Measurements from ENCODE around the gene LMO7.
A peak's percentile ranks its signal among the peaks of the same experiment; 100 is the strongest.

The LMO7 gene

DNA sequence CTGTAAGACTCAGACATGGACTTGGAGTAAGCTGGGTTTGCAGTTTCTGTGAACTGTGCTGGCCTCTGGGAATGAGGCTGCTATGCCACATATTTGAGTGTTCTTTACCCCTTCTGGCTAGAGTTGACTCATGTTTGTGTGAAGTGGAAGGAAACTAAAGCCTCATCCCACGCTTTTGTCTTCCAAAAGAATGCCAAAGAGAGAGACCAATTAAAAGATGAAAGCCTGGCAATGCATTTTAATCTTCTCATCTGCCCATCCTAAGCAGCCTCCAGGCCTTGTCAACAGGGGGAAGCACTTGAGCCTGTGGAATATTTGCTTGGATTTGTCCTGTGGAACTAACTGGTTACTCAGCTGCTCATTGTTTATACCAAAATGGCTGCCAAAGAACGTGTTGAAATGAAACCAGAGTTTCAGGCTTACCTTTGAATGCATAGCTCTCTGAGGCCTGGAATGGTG is 49.1 kb downstream of the LMO7 start:
- H3K27me3 ChIP-seq = no peaks in the 10 kb centered on the region
- no peak for TF ChIP-seq CTCF (IDR thresholded peaks at IDR 0.05)
- no peak for DNase-seq
- H3K4me1 ChIP-seq = peaks cover 0 to 8% (median 0%) of the 10 kb centered on the region in 4 donors
- no peak overlapping the region for H3K4me3 ChIP-seq
- intact Hi-C loops (cut with DNase I; ENCODE audit: low total_unique reads) = no loop called here
- no peaks in the 10 kb centered on the region for H3K36me3 ChIP-seq
- no peaks in the 10 kb centered on the region for H3K9me3 ChIP-seq
- H3K27ac ChIP-seq = no peak overlapping the region

DNA sequence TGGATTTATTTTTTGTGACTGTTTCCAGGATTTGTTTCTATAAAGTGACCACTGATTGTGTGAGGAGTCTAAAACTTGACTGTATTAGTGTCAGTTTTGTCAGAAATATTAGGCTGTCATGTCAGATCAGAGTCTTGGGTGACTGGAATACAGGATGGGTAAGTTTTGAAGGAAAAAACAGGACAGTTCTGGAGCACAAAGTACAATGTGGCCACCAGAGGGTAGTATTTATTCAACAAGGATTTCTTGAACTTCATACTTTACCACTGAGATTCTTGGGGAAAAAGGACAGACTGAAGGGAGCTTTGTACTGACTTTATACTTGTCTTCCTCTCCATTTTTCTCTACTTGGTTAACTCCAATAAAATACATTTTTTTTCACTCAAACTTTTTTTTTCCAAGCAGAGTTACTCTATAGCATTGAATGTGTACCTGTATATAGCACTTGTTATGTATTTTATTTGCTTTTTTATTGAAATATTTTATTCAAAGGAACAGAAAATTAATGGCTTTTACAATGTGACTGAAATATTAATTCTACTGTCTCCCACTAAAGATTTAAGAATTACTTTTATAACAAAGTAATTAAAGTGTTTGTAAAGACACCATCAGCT is 51.1 kb downstream of the LMO7 start:
- H3K4me1 ChIP-seq = peaks cover 0 to 8% (median 0%) of the 10 kb centered on the region in 4 donors
- H3K27ac ChIP-seq = no peak overlapping the region
- no peaks in the 10 kb centered on the region for H3K9me3 ChIP-seq
- H3K36me3 ChIP-seq = no peaks in the 10 kb centered on the region
- intact Hi-C loops (cut with DNase I; ENCODE audit: low total_unique reads) = no loop called here
- TF ChIP-seq CTCF (IDR thresholded peaks at IDR 0.05) = peak; percentile 36 to 48
- H3K27me3 ChIP-seq = no peaks in the 10 kb centered on the region
- no peak overlapping the region for H3K4me3 ChIP-seq
- no peak for DNase-seq

GRCh38 chr13:75689686-75690085 is 53.6 kb downstream of the LMO7 start:
- Histone ChIP-seq H3K9me3 (no peaks in the 10 kb centered on the region), H3K4me1 (peaks cover 0 to 8% (median 0%) of the 10 kb centered on the region in 4 donors), H3K27me3 (no peaks in the 10 kb centered on the region), H3K27ac (no peak overlapping the region), H3K36me3 (peaks cover 0 to 4% (median 0%) of the 10 kb centered on the region in 3 donors), H3K4me3 (no peak overlapping the region)
- TF ChIP-seq CTCF (IDR thresholded peaks at IDR 0.05) = no peak
- no peak for DNase-seq
- intact Hi-C loops (cut with DNase I; ENCODE audit: low total_unique reads) = loop anchor here (10.0 kb wide), 3 partner anchors 105 to 1195 kb away; partner anchors contain the start of gene KCTD12

DNA sequence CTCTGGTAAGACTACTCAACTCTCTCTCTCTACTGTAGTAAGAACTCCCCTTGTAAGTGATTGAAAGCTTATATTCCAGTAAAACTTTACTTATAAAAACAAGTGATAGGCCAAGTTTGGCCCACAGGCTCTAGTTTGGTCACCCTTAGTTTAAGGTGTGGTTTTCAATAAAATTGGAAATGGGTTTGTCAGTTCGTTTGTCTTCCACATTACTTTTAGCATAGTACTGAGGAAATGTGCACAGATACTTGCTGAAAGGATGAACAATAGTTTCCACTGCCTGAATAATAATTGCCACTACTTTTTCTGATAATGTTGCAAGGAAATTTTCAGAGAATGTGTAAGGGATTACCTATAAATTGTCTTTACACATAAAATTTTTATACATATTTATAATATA is 54.5 kb downstream of the LMO7 start:
- intact Hi-C loops (cut with DNase I; ENCODE audit: low total_unique reads) = loop anchor here (10.0 kb wide), 3 partner anchors 104 to 1194 kb away; partner anchors contain the start of gene KCTD12
- no peak overlapping the region for H3K27ac ChIP-seq
- no peak overlapping the region for H3K4me3 ChIP-seq

GRCh38 chr13:75691183-75691582 is 55.1 kb downstream of the LMO7 start:
- Histone ChIP-seq H3K9me3 (no peaks in the 10 kb centered on the region), H3K4me1 (peaks cover 0 to 5% (median 1%) of the 10 kb centered on the region in 4 donors), H3K27me3 (no peaks in the 10 kb centered on the region), H3K36me3 (peaks cover 0 to 4% (median 0%) of the 10 kb centered on the region in 3 donors), H3K4me3 (no peak overlapping the region), H3K27ac (no peak overlapping the region)
- DNase-seq = no peak
- TF ChIP-seq CTCF (IDR thresholded peaks at IDR 0.05) = no peak
- intact Hi-C loops (cut with DNase I; ENCODE audit: low total_unique reads) = loop anchor here (10.0 kb wide), 3 partner anchors 104 to 1194 kb away; partner anchors contain the start of gene KCTD12

More for the DNA sequence above, 54.5 kb downstream of the LMO7 start:
- no peak for DNase-seq
- no peaks in the 10 kb centered on the region for H3K27me3 ChIP-seq
- H3K9me3 ChIP-seq = no peaks in the 10 kb centered on the region
- H3K36me3 ChIP-seq = peaks cover 0 to 4% (median 0%) of the 10 kb centered on the region in 3 donors
- H3K4me1 ChIP-seq = no peaks in the 10 kb centered on the region
- no peak for TF ChIP-seq CTCF (IDR thresholded peaks at IDR 0.05)

Measured in tibial artery (tissue), 4 donors.